SK-N-SH (cell line): ENCODE data around the gene SYT7. TPM values are rescaled to one million over a fixed set of nuclear protein-coding genes. Genes with fewer than 3 reads are reported as not detected.
A peak's percentile ranks its signal among the peaks of the same experiment; 100 is the strongest.

Experiments
- CTCF ChIA-PET: fragments of 300-600, 350-600 bp; formaldehyde crosslinking; extraction: SDS; loops from one replicate; lab custom pipeline; 2021; lab: Yijun Ruan, JAX
- POLR2A ChIA-PET: fragments of 350-600 bp; sonication (Branson Sonifier 250); formaldehyde crosslinking; extraction: SDS; loops from one replicate; lab custom pipeline; 2020; ENCODE audit warnings: antibody characterized with exemption, inconsistent platforms; lab: Yijun Ruan, JAX
- DNase-seq: peaks from one replicate; pipeline ENCODE4 v3.0.0; 2012
- H2AFZ ChIP-seq: fragments of 200-600 bp; sonication (generic); 2 replicates; pipeline ENCODE4 v1.8.1; 2016; ENCODE audit warnings: antibody characterized with exemption, mild to moderate bottlenecking, low read depth
- H3F3A ChIP-seq: fragments of 200-600 bp; sonication (generic); replicated peaks from 2 replicates; pipeline ENCODE3; 2016; ENCODE audit warnings: antibody characterized with exemption, mild to moderate bottlenecking; ENCODE audit not compliant: insufficient read depth
- H3K27ac ChIP-seq, 2 experiments: fragments of 200-500 bp in 1 of 2; fragments of 200-600 bp in 1 of 2; sonication (Bioruptor generic) in 1 of 2; sonication (generic), shearing (Covaris generic) in 1 of 2; 2 replicates each; pipeline versions ENCODE4 v1.5.1 to v1.6.1; 2014 to 2016; ENCODE audit warnings: low read depth in 2 of 2, inconsistent platforms in 1 of 2, low read length in 1 of 2, mild to moderate bottlenecking in 1 of 2, mixed read lengths in 1 of 2
- H3K27me3 ChIP-seq: fragments of 200-600 bp; sonication (generic), shearing (Covaris generic); 2 replicates; pipeline ENCODE4 v1.6.1; 2016; ENCODE audit warnings: mixed run types; ENCODE audit not compliant: insufficient read depth
- H3K36me3 ChIP-seq, 2 experiments: fragments of 200-500 bp in 1 of 2; fragments of 200-600 bp in 1 of 2; sonication (Bioruptor generic) in 1 of 2; sonication (generic) in 1 of 2; replicated peaks in 1 of 2; 2 replicates each; pipeline versions ENCODE3 to v1.5.1; 2014 to 2016; ENCODE audit warnings: low read length in 1 of 2, mild to moderate bottlenecking in 1 of 2; ENCODE audit not compliant: insufficient read depth in 2 of 2, control insufficient read depth in 1 of 2
- H3K4me1 ChIP-seq, 2 experiments: fragments of 200-500 bp in 1 of 2; fragments of 200-600 bp in 1 of 2; sonication (Bioruptor generic) in 1 of 2; sonication (generic), shearing (Covaris generic) in 1 of 2; 2 replicates each; pipeline versions ENCODE4 v1.5.1 to v1.6.1; 2014 to 2016; ENCODE audit warnings: low read depth in 1 of 2, low read length in 1 of 2, mixed run types in 1 of 2; ENCODE audit not compliant: insufficient read depth in 2 of 2, control insufficient read depth in 1 of 2
- H3K4me2 ChIP-seq: fragments of 200-600 bp; sonication (generic), shearing (Covaris generic); 2 replicates; pipeline ENCODE4 v1.6.1; 2017; ENCODE audit warnings: mixed run types
- H3K4me3 ChIP-seq, 2 experiments: fragments of 200-500 bp in 1 of 2; fragments of 200-600 bp in 1 of 2; sonication (Bioruptor generic) in 1 of 2; sonication (generic), shearing (Covaris generic) in 1 of 2; 2 replicates each; pipeline versions ENCODE4 v1.5.1 to v1.8.1; 2014 to 2016; ENCODE audit warnings: low read depth in 2 of 2, inconsistent platforms in 1 of 2, low read length in 1 of 2, mild to moderate bottlenecking in 1 of 2, mixed read lengths in 1 of 2, moderate library complexity in 1 of 2
- H3K79me2 ChIP-seq: fragments of 200-600 bp; sonication (generic); 2 replicates; pipeline ENCODE4 v1.8.1; 2017; ENCODE audit warnings: mild to moderate bottlenecking; ENCODE audit not compliant: insufficient read depth
- H3K9ac ChIP-seq: fragments of 200-600 bp; sonication (generic); 2 replicates; pipeline ENCODE4 v1.6.1; 2017; ENCODE audit warnings: mixed run types
- H3K9me2 ChIP-seq: fragments of 200-600 bp; sonication (generic); 2 replicates; pipeline ENCODE4 v1.6.1; 2017; ENCODE audit warnings: mixed run types
- H3K9me3 ChIP-seq: fragments of 200-600 bp; sonication (generic); 2 replicates; pipeline ENCODE4 v1.6.1; 2017; ENCODE audit warnings: mixed run types, mild to moderate bottlenecking, moderate library complexity
- H4K20me1 ChIP-seq: fragments of 200-600 bp; sonication (generic); 2 replicates; pipeline ENCODE4 v1.6.1; 2017; ENCODE audit warnings: mild to moderate bottlenecking, mixed run types; ENCODE audit not compliant: insufficient read depth
- CTCF ChIP-seq: fragments of 200-600 bp; sonication (generic); IDR thresholded peaks from 2 replicates; pipeline ENCODE4 v1.6.1; 2017; ENCODE audit warnings: antibody characterized with exemption, mild to moderate bottlenecking, moderate library complexity
- ELF1 ChIP-seq: IDR thresholded peaks from 2 replicates; pipeline ENCODE4 v1.4.0; 2012
- FOSL2 ChIP-seq: IDR thresholded peaks from 2 replicates; pipeline ENCODE4 v1.4.0; 2012; ENCODE audit warnings: low read depth, mild to moderate bottlenecking, moderate library complexity, borderline replicate concordance
- FOXJ3 ChIP-seq: sonication (generic); formaldehyde crosslinking; IDR thresholded peaks from 2 replicates; pipeline ENCODE4 v1.5.1; 2020; ENCODE audit warnings: mild to moderate bottlenecking, missing genetic modification reagents
- GATA2 ChIP-seq: sonication (generic); formaldehyde crosslinking; IDR thresholded peaks from 2 replicates; pipeline ENCODE4 v1.5.0; 2020; ENCODE audit warnings: mild to moderate bottlenecking, missing genetic modification reagents
- IRF3 ChIP-seq: fragments of 150-350 bp; IDR thresholded peaks from 2 replicates; pipeline ENCODE4 v1.6.1; 2016; ENCODE audit warnings: mild to moderate bottlenecking, low read depth, low read length
- JUND ChIP-seq: IDR thresholded peaks from 2 replicates; pipeline ENCODE4 v1.4.0; 2012
- MXI1 ChIP-seq: IDR thresholded peaks from 2 replicates; pipeline ENCODE4 v1.6.1; 2012; ENCODE audit warnings: mild to moderate bottlenecking, low read depth, low read length, improper control_type of control experiment
- NRF1 ChIP-seq: IDR thresholded peaks from 2 replicates; pipeline ENCODE4 v1.6.1; 2012; ENCODE audit warnings: low read depth, mild to moderate bottlenecking, low read length
- PBX3 ChIP-seq: IDR thresholded peaks from 2 replicates; pipeline ENCODE4; 2012
- RCOR1 ChIP-seq: fragments of 150-350 bp; IDR thresholded peaks from 2 replicates; pipeline ENCODE4 v1.6.1; 2017; ENCODE audit warnings: antibody characterized with exemption, low read length
- REST ChIP-seq: IDR thresholded peaks from 2 replicates; pipeline ENCODE4 v1.6.1; 2012; ENCODE audit warnings: mild to moderate bottlenecking, low read depth, low read length, moderate library complexity
- RXRA ChIP-seq: IDR thresholded peaks from 2 replicates; pipeline ENCODE4 v1.4.0; 2012; ENCODE audit warnings: low read depth, mild to moderate bottlenecking, borderline replicate concordance
- SIN3A ChIP-seq: IDR thresholded peaks from 2 replicates; pipeline ENCODE4 v1.6.1; 2012; ENCODE audit warnings: low read depth, mild to moderate bottlenecking, low read length, moderate library complexity, borderline replicate concordance
- SMC3 ChIP-seq: IDR thresholded peaks from 2 replicates; pipeline ENCODE4 v1.6.1; 2012; ENCODE audit warnings: low read depth, low read length, improper control_type of control experiment
- TEAD4 ChIP-seq: IDR thresholded peaks from 2 replicates; pipeline ENCODE4 v1.4.0; 2012; ENCODE audit warnings: mild to moderate bottlenecking, borderline replicate concordance; ENCODE audit not compliant: insufficient read depth
- WGBS: methylation state at CpG from one replicate; pipeline ENCODE4 v1.1.6; 2017; ENCODE audit warnings: low lambda C conversion rate; 5-methylcytosine and 5-hydroxymethylcytosine counted together
- polyA plus RNA-seq, 3 experiments: library from polyadenylated mRNA; depleted of rRNA; stranded (reverse); fragments of >200 nt; gene quantifications; 2 replicates each; pipeline ENCODE4 v1.2.3, GENCODE V29; 2012

Gene SYT7
- polyA plus RNA-seq, 1 of the 3 experiments (the other 2 are of a cell fraction) = 1.1 TPM

- no peaks in the 10 kb centered on the region; the same call in 1 of the 2 replicates for H3K27me3 ChIP-seq
- H3K9me3 ChIP-seq = no peaks in the 10 kb centered on the region
- no peaks in the 10 kb centered on the region for H3K9me2 ChIP-seq
- peaks cover 9 to 44% of the 10 kb centered on the region in 2 experiments; a peak in 2 of 4 replicates for H3K4me1 ChIP-seq
- no peak overlapping the region for H3K4me3 ChIP-seq
- peak overlapping the region in 1 of 2 experiments; percentile 76; a peak in 1 of 4 replicates for H3K27ac ChIP-seq
- H3K79me2 ChIP-seq = no peaks in the 10 kb centered on the region
- POLR2A ChIA-PET = interaction anchor here (1.1 to 1.2 kb wide), 2 partner anchors 15 to 174 kb away, joined by 3 read pairs; partner anchors contain the start of genes CPSF7 and SDHAF2
- no peak for DNase-seq
- no peaks in the 10 kb centered on the region for H4K20me1 ChIP-seq
- WGBS = 91% methylated on average over 4 of the region's 6 CpGs
- no peaks in the 10 kb centered on the region for H3K36me3 ChIP-seq
- no peak overlapping the region for H2AFZ ChIP-seq
- no peak overlapping the region for H3K9ac ChIP-seq
- TF ChIP-seq RXRA (no peak), SMC3 (no peak), FOXJ3 (CRISPR knock-in tag) (no peak), GATA2 (CRISPR knock-in tag) (no peak), TEAD4 (no peak), JUND (no peak), PBX3 (no peak), ELF1 (no peak), REST (no peak), MXI1 (no peak), FOSL2 (no peak), IRF3 (no peak), SIN3A (no peak), RCOR1 (no peak), NRF1 (no peak), CTCF (no peak)
- no peaks in the 10 kb centered on the region for H3F3A ChIP-seq
- CTCF ChIA-PET = interaction anchor here (1.0 to 1.3 kb wide), 3 partner anchors 13 to 157 kb away, joined by 3 to 5 read pairs (median 4); no protein-coding TSS in a partner anchor
- H3K4me2 ChIP-seq = peak overlapping the region; percentile 21; the same call in 1 of the 2 replicates
Measured at GRCh38 chr11:61603667-61604066, 22.8 kb upstream of the SYT7 start.
